ENCODE measurements around the gene ZBTB16.

DNA sequence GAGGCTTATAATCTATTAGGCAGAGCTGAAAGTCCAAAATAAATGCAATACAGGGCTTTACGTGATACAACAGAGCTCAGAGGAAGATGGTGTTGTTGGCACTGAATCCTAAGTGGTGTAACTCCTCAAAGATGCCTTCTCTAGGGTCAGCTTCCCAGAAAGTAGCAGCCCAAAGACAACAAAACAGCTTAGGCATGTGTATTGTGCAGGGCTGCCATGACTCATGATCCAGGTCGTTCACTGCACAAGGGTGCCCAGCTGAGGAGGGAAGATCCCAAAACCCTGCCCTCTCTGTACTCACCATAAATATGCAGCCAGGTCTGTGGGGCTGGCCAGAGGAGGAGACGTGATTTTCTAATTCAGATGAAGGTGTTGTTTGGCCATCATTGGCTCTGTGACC lies 177.3 kb downstream of the ZBTB16 start:
- TF ChIP-seq, protein P1, sequence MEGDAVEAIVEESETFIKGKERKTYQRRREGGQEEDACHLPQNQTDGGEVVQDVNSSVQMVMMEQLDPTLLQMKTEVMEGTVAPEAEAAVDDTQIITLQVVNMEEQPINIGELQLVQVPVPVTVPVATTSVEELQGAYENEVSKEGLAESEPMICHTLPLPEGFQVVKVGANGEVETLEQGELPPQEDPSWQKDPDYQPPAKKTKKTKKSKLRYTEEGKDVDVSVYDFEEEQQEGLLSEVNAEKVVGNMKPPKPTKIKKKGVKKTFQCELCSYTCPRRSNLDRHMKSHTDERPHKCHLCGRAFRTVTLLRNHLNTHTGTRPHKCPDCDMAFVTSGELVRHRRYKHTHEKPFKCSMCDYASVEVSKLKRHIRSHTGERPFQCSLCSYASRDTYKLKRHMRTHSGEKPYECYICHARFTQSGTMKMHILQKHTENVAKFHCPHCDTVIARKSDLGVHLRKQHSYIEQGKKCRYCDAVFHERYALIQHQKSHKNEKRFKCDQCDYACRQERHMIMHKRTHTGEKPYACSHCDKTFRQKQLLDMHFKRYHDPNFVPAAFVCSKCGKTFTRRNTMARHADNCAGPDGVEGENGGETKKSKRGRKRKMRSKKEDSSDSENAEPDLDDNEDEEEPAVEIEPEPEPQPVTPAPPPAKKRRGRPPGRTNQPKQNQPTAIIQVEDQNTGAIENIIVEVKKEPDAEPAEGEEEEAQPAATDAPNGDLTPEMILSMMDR (IDR thresholded peaks at IDR 0.05) = no peak
- TF ChIP-seq POLR2A (IDR thresholded peaks at IDR 0.05) = no peak

Measured in testis (tissue), 2 donors.